AG09319 (cell line): ENCODE measurements around the gene RGS12.

Source experiments
- DNase-seq: peaks from one replicate; pipeline ENCODE4 v3.0.0-alpha.2; 2010; ENCODE audit warnings: low read depth; ENCODE audit errors: extremely low read depth
- TF ChIP-seq, protein P1 (sequence below): IDR thresholded peaks from 2 replicates; pipeline ENCODE4 v1.5.1; 2011; ENCODE audit warnings: low read depth, mild to moderate bottlenecking, inconsistent platforms, low read length, moderate library complexity

Gene RGS12

GRCh38 chr4:3251691-3252479, 40.9 kb upstream of the RGS12 start:
- TF ChIP-seq, protein P1, sequence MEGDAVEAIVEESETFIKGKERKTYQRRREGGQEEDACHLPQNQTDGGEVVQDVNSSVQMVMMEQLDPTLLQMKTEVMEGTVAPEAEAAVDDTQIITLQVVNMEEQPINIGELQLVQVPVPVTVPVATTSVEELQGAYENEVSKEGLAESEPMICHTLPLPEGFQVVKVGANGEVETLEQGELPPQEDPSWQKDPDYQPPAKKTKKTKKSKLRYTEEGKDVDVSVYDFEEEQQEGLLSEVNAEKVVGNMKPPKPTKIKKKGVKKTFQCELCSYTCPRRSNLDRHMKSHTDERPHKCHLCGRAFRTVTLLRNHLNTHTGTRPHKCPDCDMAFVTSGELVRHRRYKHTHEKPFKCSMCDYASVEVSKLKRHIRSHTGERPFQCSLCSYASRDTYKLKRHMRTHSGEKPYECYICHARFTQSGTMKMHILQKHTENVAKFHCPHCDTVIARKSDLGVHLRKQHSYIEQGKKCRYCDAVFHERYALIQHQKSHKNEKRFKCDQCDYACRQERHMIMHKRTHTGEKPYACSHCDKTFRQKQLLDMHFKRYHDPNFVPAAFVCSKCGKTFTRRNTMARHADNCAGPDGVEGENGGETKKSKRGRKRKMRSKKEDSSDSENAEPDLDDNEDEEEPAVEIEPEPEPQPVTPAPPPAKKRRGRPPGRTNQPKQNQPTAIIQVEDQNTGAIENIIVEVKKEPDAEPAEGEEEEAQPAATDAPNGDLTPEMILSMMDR, result no peak
- no peak for DNase-seq

GRCh38 chr4:3252480-3252828, 40.4 kb upstream of the RGS12 start:
- no peak for DNase-seq
- TF ChIP-seq, protein P1, result no peak

DNA sequence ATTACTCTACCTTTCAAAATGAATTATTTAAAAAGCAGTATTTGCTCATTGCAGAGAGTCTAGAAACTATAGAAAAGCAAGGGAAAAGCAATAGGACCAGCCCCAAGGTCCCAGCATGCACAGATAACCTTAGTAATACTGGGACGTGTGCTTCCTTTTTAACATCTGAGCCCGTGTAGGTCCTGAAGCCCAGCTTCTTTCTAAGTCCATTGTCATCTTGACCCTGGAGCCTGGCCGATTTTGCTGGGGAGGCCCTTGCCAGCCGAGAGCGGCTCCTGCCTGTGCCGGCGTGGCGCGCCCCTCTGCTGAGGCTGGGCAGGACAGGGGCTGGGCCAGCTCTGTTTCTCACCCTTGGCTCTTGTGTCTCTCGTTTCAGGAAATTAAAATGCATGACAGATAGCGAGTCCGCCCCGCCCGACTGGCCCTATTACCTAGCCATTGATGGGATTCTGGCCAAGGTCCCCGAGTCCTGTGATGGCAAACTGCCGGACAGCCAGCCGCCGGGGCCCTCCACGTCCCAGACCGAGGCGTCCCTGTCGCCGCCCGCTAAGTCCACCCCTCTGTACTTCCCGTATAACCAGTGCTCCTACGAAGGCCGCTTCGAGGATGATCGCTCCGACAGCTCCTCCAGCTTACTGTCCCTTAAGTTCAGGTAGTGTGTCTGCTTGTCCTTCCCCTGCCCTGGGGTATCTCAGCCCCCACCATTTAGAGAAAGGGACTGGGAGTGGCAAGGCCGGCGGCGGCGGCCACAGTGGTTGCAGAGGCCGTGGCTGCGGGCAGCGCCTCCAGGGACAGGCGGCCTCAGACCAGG, 39.8 kb upstream of the RGS12 start:
- no peak for DNase-seq
- TF ChIP-seq, protein P1, result no peak

DNA sequence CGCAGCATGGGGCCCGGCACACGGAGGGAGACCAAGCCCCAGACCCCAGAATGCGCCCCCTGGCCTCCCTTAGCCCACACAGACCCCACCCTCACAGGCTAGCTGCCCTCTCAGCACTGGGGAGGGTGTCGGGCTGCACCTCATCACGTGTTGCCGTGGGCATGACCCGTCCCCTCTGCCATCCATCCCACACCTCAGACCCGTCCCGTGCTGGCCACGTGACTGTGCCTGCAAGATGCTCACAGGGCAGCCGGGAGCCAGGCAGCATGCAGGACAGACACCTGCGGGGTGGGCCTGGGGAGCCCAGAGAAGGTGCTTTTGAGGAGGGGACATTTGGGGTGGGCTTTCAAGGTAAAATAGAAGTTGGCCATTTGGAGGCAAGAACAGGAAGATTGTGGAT, 39.0 kb upstream of the RGS12 start:
- no peak for DNase-seq

GRCh38 chr4:3254302-3255131, 38.3 kb upstream of the RGS12 start:
- no peak for DNase-seq

More for the DNA sequence above, 39.0 kb upstream of the RGS12 start:
- TF ChIP-seq, protein P1, result no peak

GRCh38 chr4:3255611-3256186, 37.1 kb upstream of the RGS12 start:
- TF ChIP-seq, protein P1, result no peak
- DNase-seq, result no peak

More at GRCh38 chr4:3254302-3255131, 38.3 kb upstream of the RGS12 start:
- TF ChIP-seq, protein P1, result no peak
